Parathyroid adenoma (tissue), 2 donors: ENCODE data around the gene CTDP1.

Experiments
- H2AFZ ChIP-seq: fragments of 300-600 bp; sonication (generic); one replicate; pipeline ENCODE4 v1.7.0; 2017; ENCODE audit warnings: antibody characterized with exemption, mild to moderate bottlenecking
- H3K27ac ChIP-seq: fragments of 300-600 bp; sonication (generic); one replicate; pipeline ENCODE4 v1.7.0; 2017
- H3K27me3 ChIP-seq: fragments of 300-600 bp; sonication (generic); one replicate; pipeline ENCODE4 v1.7.0; 2017; ENCODE audit warnings: low read length; ENCODE audit not compliant: control insufficient read depth, insufficient read depth
- H3K36me3 ChIP-seq: fragments of 300-600 bp; sonication (generic); one replicate; pipeline ENCODE4 v1.7.0; 2017; ENCODE audit warnings: low read length; ENCODE audit not compliant: control insufficient read depth, insufficient read depth
- H3K4me1 ChIP-seq: fragments of 300-600 bp; sonication (generic); one replicate; pipeline ENCODE4 v1.7.0; 2017; ENCODE audit warnings: control low read depth
- H3K4me2 ChIP-seq: fragments of 300-600 bp; sonication (generic); one replicate; pipeline ENCODE4 v1.7.0; 2017; ENCODE audit warnings: low read length
- H3K4me3 ChIP-seq: fragments of 300-600 bp; sonication (generic); one replicate; pipeline ENCODE4 v1.7.0; 2017; ENCODE audit warnings: low read depth, low read length
- H3K79me2 ChIP-seq: fragments of 300-600 bp; sonication (generic); one replicate; pipeline ENCODE4 v1.7.0; 2017; ENCODE audit warnings: control low read depth
- H3K9ac ChIP-seq: fragments of 300-600 bp; sonication (generic); one replicate; pipeline ENCODE4 v1.7.0; 2017; ENCODE audit warnings: mild to moderate bottlenecking
- H3K9me3 ChIP-seq: fragments of 300-600 bp; sonication (generic); one replicate; pipeline ENCODE4 v1.7.0; 2017; ENCODE audit warnings: low read length; ENCODE audit not compliant: control insufficient read depth
- CTCF ChIP-seq: fragments of 300-600 bp; sonication (generic); IDR thresholded peaks from one replicate; pipeline ENCODE4 v1.7.0; 2017; ENCODE audit warnings: antibody characterized with exemption, mild to moderate bottlenecking
- donor health status: primary hyperparathyroidism.

CTDP1 gene

GRCh38 chr18:79637181-79637920 lies 42.3 kb upstream of the CTDP1 start:
- Histone ChIP-seq H3K9me3 (no peaks in the 10 kb centered on the region), H3K4me2 (no peak overlapping the region), H3K4me1 (no peaks in the 10 kb centered on the region), H3K36me3 (no peaks in the 10 kb centered on the region), H3K27me3 (peaks cover 5% of the 10 kb centered on the region), H3K9ac (no peak overlapping the region), H2AFZ (no peak overlapping the region), H3K4me3 (no peak overlapping the region), H3K27ac (no peak overlapping the region), H3K79me2 (no peaks in the 10 kb centered on the region)
- TF ChIP-seq CTCF, result no peak

DNA sequence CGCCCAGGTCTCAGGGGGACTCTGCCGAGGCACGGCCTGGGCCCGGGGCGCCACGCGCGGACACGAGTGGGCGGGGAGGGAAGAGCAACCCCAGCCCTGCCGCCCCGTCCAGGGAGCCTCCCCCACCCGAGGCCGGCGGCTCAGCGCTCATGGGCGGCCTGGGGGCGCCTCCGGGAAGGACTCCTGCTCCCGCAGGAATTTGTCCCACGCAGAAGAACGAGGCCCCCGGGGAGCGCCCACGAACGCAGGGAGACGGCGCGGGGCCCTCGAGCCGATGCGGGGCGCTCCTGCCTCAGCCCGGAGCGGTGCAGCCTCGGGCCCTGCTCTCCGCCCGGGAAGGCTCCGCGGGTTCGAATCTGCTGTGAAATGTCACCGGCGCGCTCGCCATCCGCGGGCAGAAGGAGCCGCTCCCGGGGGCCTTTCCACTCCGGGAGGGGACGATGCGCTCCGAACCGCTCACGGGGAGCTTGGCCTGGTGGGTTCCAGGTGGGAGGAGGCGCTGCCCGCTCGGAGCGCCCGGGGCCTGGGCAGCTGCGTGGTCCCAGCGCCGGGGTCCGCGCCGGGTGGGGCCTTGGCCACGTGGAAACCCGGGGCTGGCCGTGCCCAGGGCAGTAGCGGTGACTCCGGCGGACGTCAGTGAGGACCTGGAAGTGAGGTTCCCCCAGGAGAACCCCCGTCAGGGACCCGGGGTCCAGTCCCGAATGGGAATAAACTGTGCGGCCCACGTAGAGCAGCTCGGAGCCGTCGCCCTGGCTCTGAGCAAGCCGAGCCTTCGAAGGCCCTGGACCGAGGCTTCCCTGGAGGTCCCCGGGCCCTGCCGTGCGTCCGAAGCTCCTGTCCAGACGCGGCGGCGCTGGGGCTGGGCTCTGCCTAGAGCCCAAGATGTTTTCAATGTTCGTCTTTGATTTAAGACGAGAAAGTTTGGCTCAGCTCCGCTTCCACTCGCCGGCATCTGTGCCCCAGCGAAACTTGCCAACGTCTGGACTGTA lies 41.4 kb upstream of the CTDP1 start:
- no peak overlapping the region for H3K4me2 ChIP-seq
- H3K79me2 ChIP-seq, result no peaks in the 10 kb centered on the region
- peaks cover 5% of the 10 kb centered on the region for H3K27me3 ChIP-seq
- H2AFZ ChIP-seq, result no peak overlapping the region
- H3K27ac ChIP-seq, result no peak overlapping the region
- no peaks in the 10 kb centered on the region for H3K4me1 ChIP-seq
- no peak overlapping the region for H3K4me3 ChIP-seq
- no peak for TF ChIP-seq CTCF
- no peaks in the 10 kb centered on the region for H3K9me3 ChIP-seq
- no peak overlapping the region for H3K9ac ChIP-seq
- H3K36me3 ChIP-seq, result no peaks in the 10 kb centered on the region

DNA sequence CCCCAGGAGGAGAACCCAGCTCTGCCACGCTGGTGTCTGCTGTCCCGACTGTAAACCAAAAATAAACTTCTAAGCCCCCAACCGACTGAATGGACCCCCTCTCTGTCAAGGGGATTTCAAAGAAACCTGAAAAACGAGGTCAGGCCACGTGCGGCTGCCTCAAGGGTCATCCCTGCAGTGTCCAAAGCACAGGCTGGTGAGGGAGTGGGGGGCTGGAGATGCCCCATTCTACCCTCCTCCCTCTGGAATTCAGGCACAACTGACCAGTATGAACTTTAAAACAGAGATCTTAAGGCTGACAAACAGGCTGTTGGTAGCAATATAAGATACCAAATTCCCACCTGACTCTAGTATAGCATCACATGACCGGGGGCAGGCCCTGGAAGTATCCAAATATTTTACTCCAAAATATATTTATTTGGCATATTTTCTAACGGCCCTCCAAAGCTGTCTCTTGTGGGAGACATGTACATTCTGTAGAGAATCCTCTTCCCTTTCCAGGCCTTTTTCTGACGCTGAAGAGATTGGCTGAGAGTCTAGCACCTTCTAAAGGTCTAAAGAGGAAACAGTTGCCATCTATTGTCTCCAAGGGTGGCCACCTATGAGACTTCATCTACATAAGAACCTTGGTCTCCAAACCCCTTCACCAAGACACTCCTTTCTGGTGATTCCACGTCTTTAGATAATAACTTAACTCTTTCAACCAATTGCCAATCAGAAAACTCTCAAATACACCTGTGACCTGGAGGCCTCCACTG lies 40.4 kb upstream of the CTDP1 start:
- peaks cover 5% of the 10 kb centered on the region for H3K27me3 ChIP-seq

More for the DNA sequence above, 40.4 kb upstream of the CTDP1 start:
- H3K79me2 ChIP-seq, result no peaks in the 10 kb centered on the region
- no peak overlapping the region for H2AFZ ChIP-seq
- H3K4me3 ChIP-seq, result no peak overlapping the region
- H3K4me2 ChIP-seq, result no peak overlapping the region
- no peak for TF ChIP-seq CTCF
- no peaks in the 10 kb centered on the region for H3K4me1 ChIP-seq
- no peaks in the 10 kb centered on the region for H3K36me3 ChIP-seq
- H3K9me3 ChIP-seq, result no peaks in the 10 kb centered on the region
- no peak overlapping the region for H3K27ac ChIP-seq
- no peak overlapping the region for H3K9ac ChIP-seq
